Measurements from ENCODE around the gene SI. TPM values are rescaled to one million over a fixed set of nuclear protein-coding genes. Genes with fewer than 3 reads are reported as not detected.

The SI gene
- total RNA-seq (2013), result not detected
- not detected for polyA plus RNA-seq
- polyA minus RNA-seq, result not detected in 2 replicates
- total RNA-seq, result 0 to 1.4 (median 0.06) reads per million in 11 experiments

DNA sequence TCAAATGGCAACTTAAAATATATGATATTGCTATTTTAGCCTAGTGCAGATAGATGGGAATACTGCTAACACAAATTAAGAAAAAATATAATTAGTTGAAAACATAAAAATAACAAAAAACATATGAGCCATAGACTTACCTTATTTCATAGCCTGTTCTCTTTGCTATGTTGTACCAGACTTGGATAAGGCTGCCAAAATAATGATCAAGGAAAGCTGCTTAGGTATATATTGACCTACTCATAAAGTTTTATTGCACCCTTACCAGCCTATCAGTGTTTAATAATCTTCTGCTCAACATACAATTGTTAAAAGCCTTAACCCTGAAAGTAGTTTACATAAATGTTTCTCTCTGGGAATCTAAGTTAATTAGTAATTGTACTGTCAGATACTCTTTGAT is at the start of gene SI:
TSS of gene SI (minus strand) at position 204 of the 400 bp plus-strand sequence. CDS start 2,484 bp downstream, outside the sequence.
- Histone ChIP-seq H4K20me1 (ENCODE audit: insufficient read depth, low read length) (no peaks in the 10 kb centered on the region), H2AFZ (ENCODE audit: insufficient read depth, low read depth, low read length, poor library complexity, severe bottlenecking) (no peak within 1 kb of the TSS), H3K27me3 (ENCODE audit: control insufficient read depth in 2 of 2, insufficient read depth in 2 of 2, low read length in 2 of 2) (no peaks in the 10 kb centered on the region), H3K36me3 (replicated peaks in 1 of 2; ENCODE audit: control insufficient read depth in 1 of 2, insufficient read depth in 2 of 2, low read length in 2 of 2) (no peaks in the 10 kb centered on the region), H3K9me3 (replicated peaks in 1 of 2; ENCODE audit: control insufficient read depth in 1 of 2, insufficient read depth in 1 of 2, low read length in 2 of 2) (no peaks in the 10 kb centered on the region), H3K79me2 (ENCODE audit: insufficient read depth, low read length) (no peaks in the 10 kb centered on the region), H3K27ac (ENCODE audit: low read depth in 1 of 2, low read length in 2 of 2) (no peak within 1 kb of the TSS), H3K4me3 (replicated peaks in 1 of 3; ENCODE audit: low read depth in 2 of 3, low read length in 3 of 3) (no peak within 1 kb of the TSS), H3K4me1 (ENCODE audit: control insufficient read depth in 1 of 2, insufficient read depth in 2 of 2, low read length in 2 of 2) (no peaks in the 10 kb centered on the region), H3K4me2 (replicated peaks; ENCODE audit: extremely low read depth, low read length, poor library complexity, severe bottlenecking) (no peak within 1 kb of the TSS), H3K9ac (ENCODE audit: insufficient read depth, low read length, poor library complexity, severe bottlenecking) (no peak within 1 kb of the TSS)
- Mint-ChIP-seq H3K27me3 (ENCODE audit: low read depth in 3 of 3) (no peaks in the 10 kb centered on the region), H3K27ac (no peak within 1 kb of the TSS), H3K4me3 (no peak within 1 kb of the TSS), H3K36me3 (no peaks in the 10 kb centered on the region), H3K9me3 (no peaks in the 10 kb centered on the region), H3K4me1 (no peaks in the 10 kb centered on the region)
- no peak for DNase-seq
- intact Hi-C loops (cut with micrococcal nuclease), result no loop called here
- TF ChIP-seq, protein P1, sequence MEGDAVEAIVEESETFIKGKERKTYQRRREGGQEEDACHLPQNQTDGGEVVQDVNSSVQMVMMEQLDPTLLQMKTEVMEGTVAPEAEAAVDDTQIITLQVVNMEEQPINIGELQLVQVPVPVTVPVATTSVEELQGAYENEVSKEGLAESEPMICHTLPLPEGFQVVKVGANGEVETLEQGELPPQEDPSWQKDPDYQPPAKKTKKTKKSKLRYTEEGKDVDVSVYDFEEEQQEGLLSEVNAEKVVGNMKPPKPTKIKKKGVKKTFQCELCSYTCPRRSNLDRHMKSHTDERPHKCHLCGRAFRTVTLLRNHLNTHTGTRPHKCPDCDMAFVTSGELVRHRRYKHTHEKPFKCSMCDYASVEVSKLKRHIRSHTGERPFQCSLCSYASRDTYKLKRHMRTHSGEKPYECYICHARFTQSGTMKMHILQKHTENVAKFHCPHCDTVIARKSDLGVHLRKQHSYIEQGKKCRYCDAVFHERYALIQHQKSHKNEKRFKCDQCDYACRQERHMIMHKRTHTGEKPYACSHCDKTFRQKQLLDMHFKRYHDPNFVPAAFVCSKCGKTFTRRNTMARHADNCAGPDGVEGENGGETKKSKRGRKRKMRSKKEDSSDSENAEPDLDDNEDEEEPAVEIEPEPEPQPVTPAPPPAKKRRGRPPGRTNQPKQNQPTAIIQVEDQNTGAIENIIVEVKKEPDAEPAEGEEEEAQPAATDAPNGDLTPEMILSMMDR (IDR thresholded peaks at IDR 0.05), result no peak

DNA sequence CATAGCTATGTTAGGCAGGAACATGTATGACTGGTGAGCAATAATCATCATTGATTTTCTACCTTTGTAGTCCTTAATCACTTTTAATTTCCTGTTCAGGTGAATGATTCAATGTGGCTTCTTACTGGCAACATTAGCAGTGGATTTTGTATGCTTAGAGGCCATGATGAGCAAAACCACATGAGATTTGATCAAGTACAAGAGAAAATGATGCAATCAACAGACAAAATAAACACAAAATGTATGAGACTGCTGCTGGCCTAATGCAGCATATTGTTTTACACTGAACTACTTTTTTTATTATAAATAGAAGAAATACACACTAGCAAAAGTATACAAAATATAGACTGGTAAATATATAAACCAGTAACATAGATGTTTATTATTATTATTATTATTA is 47.5 kb upstream of the SI start:
- H3K4me1 ChIP-seq (ENCODE audit: control insufficient read depth in 1 of 2, insufficient read depth in 2 of 2, low read length in 2 of 2), result no peaks in the 10 kb centered on the region
- peaks cover 3 to 4% of the 10 kb centered on the region in 2 donors for H3K9me3 ChIP-seq (replicated peaks in 1 of 2; ENCODE audit: control insufficient read depth in 1 of 2, insufficient read depth in 1 of 2, low read length in 2 of 2)
- no peaks in the 10 kb centered on the region for H3K79me2 ChIP-seq (ENCODE audit: insufficient read depth, low read length)
- Mint-ChIP-seq H3K4me1 (no peaks in the 10 kb centered on the region), H3K27me3 (ENCODE audit: low read depth in 3 of 3) (peaks cover 0 to 3% (median 2%) of the 10 kb centered on the region in 3 donors), H3K9me3 (peaks cover 0 to 9% (median 2%) of the 10 kb centered on the region in 7 donors), H3K36me3 (no peaks in the 10 kb centered on the region), H3K4me3 (no peak overlapping the region), H3K27ac (no peak overlapping the region)
- no peak for DNase-seq
- H4K20me1 ChIP-seq (ENCODE audit: insufficient read depth, low read length), result no peaks in the 10 kb centered on the region
- no peak overlapping the region for H3K9ac ChIP-seq (ENCODE audit: insufficient read depth, low read length, poor library complexity, severe bottlenecking)
- no peaks in the 10 kb centered on the region for H3K36me3 ChIP-seq (replicated peaks in 1 of 2; ENCODE audit: control insufficient read depth in 1 of 2, insufficient read depth in 2 of 2, low read length in 2 of 2)
- H3K4me3 ChIP-seq (replicated peaks in 1 of 3; ENCODE audit: low read depth in 2 of 3, low read length in 3 of 3), result no peak overlapping the region
- intact Hi-C loops (cut with micrococcal nuclease), result no loop called here
- no peak overlapping the region for H3K4me2 ChIP-seq (replicated peaks; ENCODE audit: extremely low read depth, low read length, poor library complexity, severe bottlenecking)
- TF ChIP-seq, protein P1 (IDR thresholded peaks at IDR 0.05), result no peak
- H2AFZ ChIP-seq (ENCODE audit: insufficient read depth, low read depth, low read length, poor library complexity, severe bottlenecking), result no peak overlapping the region
- no peak overlapping the region for H3K27ac ChIP-seq (ENCODE audit: low read depth in 1 of 2, low read length in 2 of 2)
- H3K27me3 ChIP-seq (ENCODE audit: control insufficient read depth in 2 of 2, insufficient read depth in 2 of 2, low read length in 2 of 2), result no peaks in the 10 kb centered on the region

Measured in CD14-positive monocyte (primary cell).